Measurements from ENCODE around the gene ACP7.
"Not testable (repeated sequence)": the region's sequence is repeated elsewhere in the genome, so short reads cannot be mapped to it uniquely, and the experiment has no call there.

Gene ACP7

GRCh38 chr19:39138221-39139211 lies 54.3 kb downstream of the ACP7 start:
- TF ChIP-seq POLR2A (IDR thresholded peaks at IDR 0.05; ENCODE audit: low read depth, low read length) = no peak
- TF ChIP-seq TAF1 (IDR thresholded peaks at IDR 0.05; ENCODE audit: borderline replicate concordance, low read depth, low read length) = no peak
- no peak for DNase-seq (ENCODE audit: insufficient read length)
- no peak for FAIRE-seq

GRCh38 chr19:39139305-39139874 lies 55.2 kb downstream of the ACP7 start:
- no peak for DNase-seq (ENCODE audit: insufficient read length)
- TF ChIP-seq POLR2AphosphoS5 (IDR thresholded peaks at IDR 0.05; ENCODE audit: low read depth, low read length) = no peak
- no peak for TF ChIP-seq POLR2A (IDR thresholded peaks at IDR 0.05; ENCODE audit: low read depth, low read length)
- no peak for TF ChIP-seq TAF1 (IDR thresholded peaks at IDR 0.05; ENCODE audit: borderline replicate concordance, low read depth, low read length)
- no peak for FAIRE-seq

DNA sequence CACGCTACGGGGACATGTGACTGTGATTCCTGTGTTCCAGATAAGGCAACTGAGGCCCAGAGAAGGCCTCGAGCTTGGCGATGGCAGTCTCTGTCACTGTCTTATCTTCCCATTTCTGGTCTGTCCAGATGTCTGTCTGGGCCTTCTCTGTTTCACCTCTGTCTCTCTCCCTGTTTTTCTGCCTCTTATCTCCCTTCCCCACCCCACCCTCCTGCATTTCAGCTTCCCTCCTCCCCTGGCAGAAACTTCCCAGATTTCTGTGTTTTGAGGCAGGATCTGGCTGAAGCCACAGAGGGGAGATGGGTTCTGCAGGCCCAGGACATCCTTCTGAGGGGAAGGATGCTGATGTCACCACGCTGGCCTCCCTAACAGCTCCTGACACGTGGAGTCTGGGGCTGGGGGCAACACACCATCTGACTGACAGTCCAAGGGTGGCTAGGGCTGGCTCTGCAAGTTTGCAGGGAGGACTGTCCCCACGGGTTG lies 55.8 kb downstream of the ACP7 start:
- DNase-seq (ENCODE audit: insufficient read length) (no peak), FAIRE-seq (no peak)
- no peak for TF ChIP-seq POLR2AphosphoS5 (IDR thresholded peaks at IDR 0.05; ENCODE audit: low read depth, low read length)
- no peak for TF ChIP-seq TAF1 (IDR thresholded peaks at IDR 0.05; ENCODE audit: borderline replicate concordance, low read depth, low read length)
- TF ChIP-seq POLR2A (IDR thresholded peaks at IDR 0.05; ENCODE audit: low read depth, low read length) = no peak

DNA sequence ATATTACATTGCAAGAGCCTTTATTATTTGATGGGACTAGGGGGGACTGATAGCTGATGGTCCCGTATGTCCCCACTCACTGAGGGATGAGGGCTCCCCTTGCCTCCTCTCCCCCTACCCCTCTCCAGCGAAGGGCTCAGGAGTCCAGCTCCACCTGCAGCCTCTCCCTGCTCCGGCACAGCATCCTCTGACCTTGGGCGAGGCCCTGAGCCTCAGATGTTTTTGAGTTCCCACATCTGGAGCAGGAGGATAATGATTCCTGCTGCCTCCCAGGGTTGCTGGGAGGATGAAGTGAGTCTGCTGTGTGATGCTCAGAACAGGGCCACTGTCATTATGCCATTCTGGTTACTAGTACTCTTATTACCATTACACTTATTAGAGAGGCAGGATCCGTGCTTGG lies 56.4 kb downstream of the ACP7 start:
- FAIRE-seq (no peak), DNase-seq (ENCODE audit: insufficient read length) (no peak)
- TF ChIP-seq TAF1 (IDR thresholded peaks at IDR 0.05; ENCODE audit: borderline replicate concordance, low read depth, low read length) (no peak), POLR2A (IDR thresholded peaks at IDR 0.05; ENCODE audit: low read depth, low read length) (no peak), POLR2AphosphoS5 (IDR thresholded peaks at IDR 0.05; ENCODE audit: low read depth, low read length) (no peak)

GRCh38 chr19:39141929-39142328 lies 57.8 kb downstream of the ACP7 start:
- no peak for TF ChIP-seq POLR2AphosphoS5 (IDR thresholded peaks at IDR 0.05; ENCODE audit: low read depth, low read length)
- no peak for TF ChIP-seq POLR2A (IDR thresholded peaks at IDR 0.05; ENCODE audit: low read depth, low read length)
- TF ChIP-seq TAF1 (IDR thresholded peaks at IDR 0.05; ENCODE audit: borderline replicate concordance, low read depth, low read length) = no peak
- DNase-seq (ENCODE audit: insufficient read length) (no peak), FAIRE-seq (no peak)

DNA sequence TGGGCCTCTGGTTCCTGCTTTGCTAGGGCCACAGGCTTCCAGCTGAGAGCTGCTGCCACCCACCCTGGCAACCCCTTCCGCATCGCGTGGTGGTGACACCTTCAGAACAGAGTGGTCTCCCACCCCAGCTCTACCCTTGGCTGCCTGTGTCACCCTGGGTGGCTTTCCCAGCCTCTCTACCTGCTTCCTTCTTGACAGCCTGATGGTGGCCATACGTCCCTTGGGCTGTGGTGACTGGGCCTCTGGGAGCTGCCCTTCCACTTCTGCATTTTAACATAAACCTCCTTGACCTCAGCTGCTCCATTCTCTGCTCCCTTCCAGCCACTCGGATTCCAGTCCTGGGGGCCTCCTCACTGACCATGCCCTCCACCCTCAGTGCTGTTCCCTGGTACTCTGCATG lies 58.5 kb downstream of the ACP7 start:
- DNase-seq (ENCODE audit: insufficient read length) = no peak
- FAIRE-seq = no peak
- TF ChIP-seq POLR2A (IDR thresholded peaks at IDR 0.05; ENCODE audit: low read depth, low read length) (no peak), TAF1 (IDR thresholded peaks at IDR 0.05; ENCODE audit: borderline replicate concordance, low read depth, low read length) (no peak), POLR2AphosphoS5 (IDR thresholded peaks at IDR 0.05; ENCODE audit: low read depth, low read length) (no peak)

DNA sequence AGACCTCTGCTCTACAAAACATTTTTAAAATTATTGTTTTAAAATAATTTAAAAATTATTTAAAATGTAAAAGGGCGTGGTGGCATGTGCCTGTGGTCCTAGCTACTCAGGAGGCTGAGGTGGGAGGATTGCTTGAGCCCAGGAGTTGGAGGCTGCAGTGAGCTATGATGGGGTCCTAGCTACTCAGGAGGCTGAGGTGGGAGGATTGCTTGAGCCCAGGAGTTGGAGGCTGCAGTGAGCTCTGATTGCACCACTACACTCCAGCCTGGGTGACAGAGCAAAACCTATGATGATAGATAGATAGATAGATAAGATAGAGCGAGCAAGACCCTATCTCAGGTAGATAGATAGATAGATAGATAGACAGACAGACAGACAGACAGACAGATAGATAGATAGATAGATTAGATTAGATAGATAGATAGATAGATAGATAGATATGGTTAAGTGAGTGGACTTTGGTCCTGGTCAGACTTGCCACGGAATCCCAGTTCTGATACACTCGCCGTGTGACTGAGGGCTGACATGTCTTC lies 59.7 kb downstream of the ACP7 start:
- DNase-seq (ENCODE audit: insufficient read length); FAIRE-seq: not testable (repeated sequence)

DNA sequence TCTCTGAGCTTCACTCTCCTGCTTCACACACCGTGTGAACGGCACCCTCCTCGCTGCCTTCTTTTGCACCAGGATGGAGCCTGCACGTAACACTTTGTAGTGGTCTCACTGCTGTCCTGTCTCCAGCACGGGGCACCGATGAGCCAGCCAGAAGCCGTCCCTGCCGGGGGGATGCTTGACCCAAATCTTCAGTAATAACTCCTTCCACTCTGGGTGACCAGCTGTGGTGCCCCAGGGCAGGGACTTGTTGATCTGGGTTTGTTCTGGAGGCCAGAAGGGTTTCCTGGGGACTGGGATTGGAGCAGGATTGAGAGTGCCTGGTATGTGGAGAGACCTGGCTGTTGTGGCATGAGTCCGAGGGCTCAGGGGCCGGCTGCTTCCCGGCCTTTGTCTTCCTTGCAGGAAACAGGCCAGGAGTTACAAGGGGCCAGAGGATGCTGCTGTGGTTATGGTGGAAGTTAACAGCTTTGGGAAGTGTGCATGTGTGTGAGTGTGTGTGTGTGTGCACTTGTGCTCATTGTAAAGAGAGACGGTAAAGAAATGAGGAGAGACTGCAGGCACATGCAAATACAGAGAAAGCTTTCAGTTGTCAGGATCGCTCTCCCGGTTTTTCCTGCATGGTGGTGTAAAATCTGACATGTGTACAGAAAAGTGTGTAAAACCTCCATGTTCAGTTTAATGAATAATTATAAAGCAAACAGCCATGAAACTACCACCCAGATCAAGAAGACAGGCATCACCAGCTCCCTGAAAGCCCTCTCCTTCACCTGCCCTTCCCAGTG lies 60.3 kb downstream of the ACP7 start:
- FAIRE-seq (no peak), DNase-seq (ENCODE audit: insufficient read length) (no peak)
- TF ChIP-seq POLR2AphosphoS5 (IDR thresholded peaks at IDR 0.05; ENCODE audit: low read depth, low read length) = no peak
- TF ChIP-seq POLR2A (IDR thresholded peaks at IDR 0.05; ENCODE audit: low read depth, low read length) = no peak
- TF ChIP-seq TAF1 (IDR thresholded peaks at IDR 0.05; ENCODE audit: borderline replicate concordance, low read depth, low read length) = no peak

DNA sequence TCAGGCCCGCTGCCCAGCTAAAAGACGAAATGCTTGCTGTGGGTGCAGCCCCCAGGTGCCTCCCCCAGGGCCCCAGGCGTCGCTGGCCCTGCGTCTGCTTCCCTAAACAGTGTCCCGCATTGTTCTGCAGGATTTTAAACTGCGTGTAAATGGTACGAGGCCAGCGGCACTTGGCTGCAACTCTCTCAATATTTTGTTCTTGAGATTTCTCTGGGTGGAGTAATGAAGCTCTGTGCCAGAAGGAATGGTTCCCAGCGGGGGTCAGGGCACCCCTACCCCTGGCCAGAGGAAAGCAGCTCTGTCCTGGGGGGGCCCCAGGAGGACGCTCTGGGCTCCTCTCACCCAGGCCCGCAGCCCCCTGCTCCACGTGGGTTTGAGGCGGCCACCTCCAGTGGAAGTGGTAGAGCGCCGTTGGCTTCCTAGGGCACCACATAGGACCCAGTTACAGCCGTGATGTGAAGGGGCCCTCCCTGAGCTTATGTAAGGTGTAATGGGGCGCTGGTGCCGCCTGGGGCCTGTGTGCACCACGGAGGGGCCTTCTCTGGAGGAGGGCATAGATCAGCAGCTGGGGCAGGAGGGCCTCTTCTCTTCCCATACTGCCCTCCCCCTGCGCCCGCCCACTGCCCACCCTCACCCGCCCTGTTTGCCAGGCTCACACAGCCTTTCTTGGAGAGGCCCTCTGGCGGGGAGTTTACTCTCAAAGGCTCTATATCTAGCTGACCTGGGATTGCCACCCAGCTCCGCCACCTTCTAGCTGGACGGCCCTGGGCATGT lies 61.2 kb downstream of the ACP7 start:
- TF ChIP-seq POLR2AphosphoS5 (IDR thresholded peaks at IDR 0.05; ENCODE audit: low read depth, low read length) (no peak), TAF1 (IDR thresholded peaks at IDR 0.05; ENCODE audit: borderline replicate concordance, low read depth, low read length) (no peak), POLR2A (IDR thresholded peaks at IDR 0.05; ENCODE audit: low read depth, low read length) (no peak)
- DNase-seq (ENCODE audit: insufficient read length) (no peak), FAIRE-seq (no peak)

GRCh38 chr19:39146091-39146490 lies 61.9 kb downstream of the ACP7 start:
- TF ChIP-seq POLR2A (IDR thresholded peaks at IDR 0.05; ENCODE audit: low read depth, low read length) (no peak), POLR2AphosphoS5 (IDR thresholded peaks at IDR 0.05; ENCODE audit: low read depth, low read length) (no peak)
- FAIRE-seq (no peak), DNase-seq (ENCODE audit: insufficient read length) (no peak)

All from GM12892 (cell line).